ENCODE results near the gene NSD2.

The NSD2 gene

GRCh38 chr4:1932736-1933135, 61.5 kb downstream of the NSD2 start:
- no peak overlapping the region for H2AFZ ChIP-seq (ENCODE audit: low read depth, low read length, severe bottlenecking)
- H4K20me1 ChIP-seq (ENCODE audit: low read depth, low read length), result peaks cover 10% of the 10 kb centered on the region; the same call in 1 of the 2 replicates
- H3K4me3 ChIP-seq (ENCODE audit: insufficient read depth, low read length, poor library complexity, severe bottlenecking), result no peak overlapping the region
- peaks cover 8% of the 10 kb centered on the region; the same call in 1 of the 2 replicates for H3K36me3 ChIP-seq (ENCODE audit: low read length)
- 0 out of 2 replicates have a peak, but pooled peaks cover 3% of the 10 kb centered on the region for H3K79me2 ChIP-seq (ENCODE audit: insufficient read depth, low read length)
- no peak overlapping the region for H3K4me2 ChIP-seq (ENCODE audit: low read depth, low read length, poor library complexity, severe bottlenecking)
- no peak overlapping the region for H3K9ac ChIP-seq (ENCODE audit: low read length)
- H3K9me3 ChIP-seq (ENCODE audit: insufficient read depth, low read length), result no peaks in the 10 kb centered on the region
- no peaks in the 10 kb centered on the region for H3K9me2 ChIP-seq (replicated peaks; ENCODE audit: insufficient read depth, low read length)
- no peaks in the 10 kb centered on the region for H3F3A ChIP-seq (ENCODE audit: insufficient read depth)
- H3K27ac ChIP-seq (ENCODE audit: low read depth, low read length), result no peak overlapping the region
- H3K27me3 ChIP-seq (ENCODE audit: low read length), result no peaks in the 10 kb centered on the region
- TF ChIP-seq EZH2phosphoT487 (conservative IDR thresholded peaks at IDR 0.05; ENCODE audit: low read length), result no peak
- no peak for TF ChIP-seq CTCF (IDR thresholded peaks at IDR 0.05; ENCODE audit: insufficient read depth, low read length, poor library complexity, severe bottlenecking)

- peaks cover 5% of the 10 kb centered on the region; the same call in 1 of the 2 replicates for H4K20me1 ChIP-seq (ENCODE audit: low read depth, low read length)
- H3K27ac ChIP-seq (ENCODE audit: low read depth, low read length), result no peak overlapping the region
- no peak overlapping the region for H2AFZ ChIP-seq (ENCODE audit: low read depth, low read length, severe bottlenecking)
- H3K9me2 ChIP-seq (replicated peaks; ENCODE audit: insufficient read depth, low read length), result no peaks in the 10 kb centered on the region
- H3K9ac ChIP-seq (ENCODE audit: low read length), result no peak overlapping the region
- H3K4me2 ChIP-seq (ENCODE audit: low read depth, low read length, poor library complexity, severe bottlenecking), result no peak overlapping the region
- no peaks in the 10 kb centered on the region for H3K9me3 ChIP-seq (ENCODE audit: insufficient read depth, low read length)
- H3F3A ChIP-seq (ENCODE audit: insufficient read depth), result no peaks in the 10 kb centered on the region
- H3K36me3 ChIP-seq (ENCODE audit: low read length), result peaks cover 9% of the 10 kb centered on the region
- TF ChIP-seq CTCF (IDR thresholded peaks at IDR 0.05; ENCODE audit: insufficient read depth, low read length, poor library complexity, severe bottlenecking) (no peak), EZH2phosphoT487 (conservative IDR thresholded peaks at IDR 0.05; ENCODE audit: low read length) (no peak)
- no peak overlapping the region for H3K4me3 ChIP-seq (ENCODE audit: insufficient read depth, low read length, poor library complexity, severe bottlenecking)
- 0 out of 2 replicates have a peak, but pooled peaks cover 3% of the 10 kb centered on the region for H3K79me2 ChIP-seq (ENCODE audit: insufficient read depth, low read length)
- H3K27me3 ChIP-seq (ENCODE audit: low read length), result no peaks in the 10 kb centered on the region
These were observed 62.5 kb downstream of the NSD2 start for GRCh38 chr4:1933700-1934099.

- H2AFZ ChIP-seq (ENCODE audit: low read depth, low read length, severe bottlenecking), result no peak overlapping the region
- 0 out of 2 replicates have a peak, but pooled peaks cover 5% of the 10 kb centered on the region for H4K20me1 ChIP-seq (ENCODE audit: low read depth, low read length)
- H3K9me3 ChIP-seq (ENCODE audit: insufficient read depth, low read length), result no peaks in the 10 kb centered on the region
- peaks cover 39% of the 10 kb centered on the region for H3K36me3 ChIP-seq (ENCODE audit: low read length)
- H3K27me3 ChIP-seq (ENCODE audit: low read length), result no peaks in the 10 kb centered on the region
- no peaks in the 10 kb centered on the region for H3F3A ChIP-seq (ENCODE audit: insufficient read depth)
- no peak overlapping the region for H3K9ac ChIP-seq (ENCODE audit: low read length)
- H3K4me3 ChIP-seq (ENCODE audit: insufficient read depth, low read length, poor library complexity, severe bottlenecking), result no peak overlapping the region
- no peak overlapping the region for H3K4me2 ChIP-seq (ENCODE audit: low read depth, low read length, poor library complexity, severe bottlenecking)
- H3K9me2 ChIP-seq (replicated peaks; ENCODE audit: insufficient read depth, low read length), result no peaks in the 10 kb centered on the region
- no peaks in the 10 kb centered on the region for H3K79me2 ChIP-seq (ENCODE audit: insufficient read depth, low read length)
- no peak overlapping the region for H3K27ac ChIP-seq (ENCODE audit: low read depth, low read length)
- TF ChIP-seq EZH2phosphoT487 (conservative IDR thresholded peaks at IDR 0.05; ENCODE audit: low read length), result no peak
- no peak for TF ChIP-seq CTCF (IDR thresholded peaks at IDR 0.05; ENCODE audit: insufficient read depth, low read length, poor library complexity, severe bottlenecking)
These were observed 66.4 kb downstream of the NSD2 start for GRCh38 chr4:1937550-1937949.

Measured in SU-DHL-6 (cell line).